H1 (cell line): ENCODE measurements around the gene SLC48A1. TPM values are rescaled to one million over a fixed set of nuclear protein-coding genes. Genes with fewer than 3 reads are reported as not detected.

ENCODE experiments used
- ATF2 ChIP-seq: IDR thresholded peaks from 2 replicates; pipeline ENCODE4 v1.6.1; 2012; ENCODE audit warnings: low read length, inconsistent platforms
- CREB1 ChIP-seq: IDR thresholded peaks from 2 replicates; pipeline ENCODE4 v1.6.1; 2012; ENCODE audit warnings: inconsistent platforms
- EGR1 ChIP-seq: IDR thresholded peaks from 2 replicates; pipeline ENCODE4 v1.6.1; 2011; ENCODE audit warnings: low read depth, low read length, borderline replicate concordance
- GABPA ChIP-seq: IDR thresholded peaks from 2 replicates; pipeline ENCODE4 v1.6.1; 2011; ENCODE audit warnings: mild to moderate bottlenecking, low read length, moderate library complexity, borderline replicate concordance; ENCODE audit not compliant: insufficient read depth
- HDAC6 ChIP-seq: IDR thresholded peaks from one replicate; pipeline ENCODE4 v1.7.1; 2012; ENCODE audit warnings: low read depth, mild to moderate bottlenecking, inconsistent platforms, low read length, moderate library complexity
- KDM5A ChIP-seq: fragments of 200-600 bp; IDR thresholded peaks from 2 replicates; pipeline ENCODE4 v1.7.1; 2012; ENCODE audit warnings: mild to moderate bottlenecking, low read length, inconsistent platforms, mixed read lengths
- MAFK ChIP-seq: IDR thresholded peaks from 2 replicates; pipeline ENCODE4 v1.6.1; 2012; ENCODE audit warnings: low read depth, mild to moderate bottlenecking, improper control_type of control experiment, low read length
- NRF1 ChIP-seq: IDR thresholded peaks from 2 replicates; pipeline ENCODE4 v1.6.1; 2011; ENCODE audit warnings: mild to moderate bottlenecking, low read depth, low read length, improper control_type of control experiment
- POLR2A ChIP-seq, 2 experiments: IDR thresholded peaks; 1 replicate in 1 of 2; 2 replicates in 1 of 2; pipeline ENCODE4 v1.6.1; 2011; ENCODE audit warnings: low read depth in 2 of 2, low read length in 2 of 2, mild to moderate bottlenecking in 2 of 2; ENCODE audit errors: control extremely low read depth in 1 of 2
- POLR2AphosphoS5 ChIP-seq: IDR thresholded peaks from 2 replicates; pipeline ENCODE4 v1.6.1; 2011; ENCODE audit warnings: low read depth, low read length
- RBBP5 ChIP-seq: IDR thresholded peaks from 2 replicates; pipeline ENCODE4 v1.7.1; 2012; ENCODE audit warnings: low read depth, mild to moderate bottlenecking, inconsistent platforms, low read length, moderate library complexity, borderline replicate concordance
- RFX5 ChIP-seq: IDR thresholded peaks from 2 replicates; pipeline ENCODE4 v1.6.1; 2011; ENCODE audit warnings: low read depth, low read length, improper control_type of control experiment, borderline replicate concordance
- RXRA ChIP-seq: IDR thresholded peaks from 2 replicates; pipeline ENCODE4 v1.6.1; 2011; ENCODE audit warnings: low read depth, mild to moderate bottlenecking, low read length, moderate library complexity; ENCODE audit not compliant: insufficient read depth
- SRF ChIP-seq: IDR thresholded peaks from 2 replicates; pipeline ENCODE4 v1.6.1; 2011; ENCODE audit warnings: mild to moderate bottlenecking, low read depth, low read length, moderate library complexity
- SUZ12 ChIP-seq: fragments of 200-600 bp; sonication (generic); IDR thresholded peaks from 2 replicates; pipeline ENCODE4 v1.6.1; 2012; ENCODE audit warnings: mild to moderate bottlenecking, inconsistent platforms, low read length, moderate library complexity, mixed read lengths
- TAF1 ChIP-seq: IDR thresholded peaks from 2 replicates; pipeline ENCODE4 v1.6.1; 2011; ENCODE audit warnings: mild to moderate bottlenecking, low read depth, low read length
- TAF7 ChIP-seq: optimal IDR thresholded peaks from 2 replicates; pipeline ENCODE3; 2011; ENCODE audit warnings: low read depth, mild to moderate bottlenecking, inconsistent platforms, low read length, moderate library complexity, borderline replicate concordance
- TCF12 ChIP-seq: IDR thresholded peaks from 2 replicates; pipeline ENCODE4 v1.6.1; 2011; ENCODE audit warnings: low read depth, mild to moderate bottlenecking, low read length
- TEAD4 ChIP-seq: IDR thresholded peaks from 2 replicates; pipeline ENCODE4 v1.6.1; 2012; ENCODE audit warnings: low read depth, low read length, inconsistent platforms, mixed read lengths
- USF2 ChIP-seq: IDR thresholded peaks from 2 replicates; pipeline ENCODE4 v1.6.1; 2011; ENCODE audit warnings: low read length, improper control_type of control experiment
- ZNF274 ChIP-seq: IDR thresholded peaks from 2 replicates; pipeline ENCODE4 v1.7.0; 2012; ENCODE audit warnings: low read length, borderline replicate concordance; ENCODE audit errors: extremely low read depth
- polyA plus RNA-seq, 7 experiments: library from polyadenylated mRNA; depleted of rRNA in 3 of 7; stranded (reverse) in 5 of 7; unstranded in 2 of 7; fragments of >200 nt in 5 of 7; fragments of 200-250 nt in 2 of 7; gene quantifications; 1 replicate in 5 of 7; 2 replicates in 1 of 7; 4 replicates in 1 of 7; pipeline versions ENCODE4 v1.2.1 to v1.2.3, GENCODE V29; 2011 to 2013; ENCODE audit warnings: missing spikeins in 2 of 7, mixed read lengths in 2 of 7
- total RNA-seq: library from RNA; stranded (reverse); fragmentation: NEBNext Ultra II Directional; extraction: Animal tissue kit (Norgen Biotek cat#: 25700); gene quantifications from 2 replicates; pipeline ENCODE4 v1.2.1, GENCODE V29; 2021

The SLC48A1 gene
- total and polyA plus RNA-seq, 2 of the 8 experiments (the other 6 are each of a cell fraction or from before 2014, with no cell fraction given), result 9.5 to 14.1 TPM

DNA sequence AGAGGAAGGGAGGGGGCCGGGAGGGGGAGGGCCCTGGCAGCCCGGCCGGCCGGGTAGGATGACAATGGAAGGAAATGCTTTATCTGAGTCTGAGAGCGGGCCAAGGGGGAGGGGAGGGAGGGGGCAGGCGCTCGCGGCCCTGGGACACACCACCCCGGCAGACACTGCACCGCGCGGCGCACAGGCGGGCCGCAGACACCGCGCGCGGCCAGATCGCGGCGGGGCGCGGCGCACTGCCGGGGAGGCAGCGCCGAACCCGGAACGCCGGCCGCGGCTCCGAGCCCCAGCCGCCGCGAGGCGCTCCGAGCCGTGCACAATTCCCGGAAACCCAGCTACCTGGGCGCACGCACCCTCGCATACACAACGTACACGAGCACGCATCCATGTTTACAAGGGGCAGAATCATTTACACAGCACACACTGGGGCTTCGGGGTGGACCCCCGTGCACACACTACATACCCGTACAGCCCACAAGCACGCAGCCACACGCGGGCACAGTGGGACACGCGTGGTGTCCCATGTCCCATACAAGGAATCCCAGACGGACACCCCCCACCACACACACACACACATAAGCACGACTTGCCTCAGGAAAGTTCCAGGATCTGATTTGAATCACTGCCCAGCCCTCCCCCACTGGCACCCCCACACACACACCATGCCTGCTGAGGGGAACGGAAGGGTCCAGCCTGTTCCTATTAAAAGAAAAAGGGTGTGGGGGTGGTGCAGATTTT is 47.0 kb downstream of the SLC48A1 start, which contains the start of gene HDAC7 (continued):
- TF ChIP-seq ATF2 (no peak), GABPA (no peak), TCF12 (no peak), TAF7 (no peak), CREB1 (no peak), HDAC6 (no peak), RXRA (no peak), POLR2A (IDR thresholded peaks at IDR 0.05; ENCODE audit: control extremely low read depth in 1 of 2, low read depth in 2 of 2, low read length in 2 of 2) (peak in 1 of 2 experiments; percentile 68; a peak in 2 of 3 replicates), EGR1 (no peak), POLR2AphosphoS5 (no peak), NRF1 (no peak), TAF1 (peak; percentile 54; the same call in 1 of the 2 replicates), SUZ12 (no peak), TEAD4 (no peak), RBBP5 (0 out of 2 replicates have a peak, but pooled peaks have one; percentile 33), ZNF274 (no peak), RFX5 (no peak), SRF (no peak), USF2 (no peak), KDM5A (no peak), MAFK (no peak)
